Panc1 (cell line): ENCODE results near the gene KMT2C.

ENCODE experiments used
- CTCF ChIP-seq: fragments of 450-650 bp; IDR thresholded peaks from 2 replicates; pipeline ENCODE4 v1.5.1; 2017; ENCODE audit warnings: mild to moderate bottlenecking
- POLR2AphosphoS5 ChIP-seq: IDR thresholded peaks from 2 replicates; pipeline ENCODE4 v1.6.1; 2012; ENCODE audit warnings: mild to moderate bottlenecking, low read depth, low read length, moderate library complexity
- REST ChIP-seq, 2 experiments: IDR thresholded peaks; 2 replicates each; pipeline ENCODE4 v1.6.1; 2011 to 2012; ENCODE audit warnings: low read depth in 2 of 2, control low read depth in 1 of 2, low read length in 1 of 2, mild to moderate bottlenecking in 1 of 2, moderate library complexity in 1 of 2; ENCODE audit not compliant: insufficient read depth in 1 of 2
- SIN3A ChIP-seq: IDR thresholded peaks from 2 replicates; pipeline ENCODE4 v1.6.1; 2012; ENCODE audit warnings: low read depth, mild to moderate bottlenecking, low read length, moderate library complexity, borderline replicate concordance; ENCODE audit not compliant: insufficient read depth
- TCF7L2 ChIP-seq: IDR thresholded peaks from 2 replicates; pipeline ENCODE4 v1.6.1; 2011; ENCODE audit warnings: mild to moderate bottlenecking, low read depth, low read length, inconsistent platforms

GRCh38 chr7:152103691-152104090 is 332.1 kb downstream of the KMT2C start:
- TF ChIP-seq CTCF (no peak), SIN3A (no peak), POLR2AphosphoS5 (no peak), REST (IDR thresholded peaks at IDR 0.05; ENCODE audit: insufficient read depth in 1 of 2, low read depth in 2 of 2, low read length in 1 of 2) (no peak), TCF7L2 (no peak)
